Left colon (tissue), 2 donors: ENCODE data around the gene TRNT1. TPM values are rescaled to one million over a fixed set of nuclear protein-coding genes. Genes with fewer than 3 reads are reported as not detected.

ENCODE experiments used
- ATAC-seq: fragments of 200-7000 bp; cut with Tn5 transposase; one replicate; pipeline ENCODE4 v1.9.1; 2020; ENCODE audit warnings: mild to moderate bottlenecking, moderate library complexity
- DNase-seq, 2 donors: peaks; one replicate each; pipeline ENCODE4 v3.0.0-alpha.2; 2020
- intact Hi-C, 2 donors: fragments of 100-400 bp; cut with DNase I in 1 of 2; cut with micrococcal nuclease in 1 of 2; formaldehyde crosslinking; loops; one replicate each; pipeline versions ENCODE4 v1.11.2 to v1.14.0; 2022; cut with DNase I, micrococcal nuclease
- long read RNA-seq: library from polyadenylated mRNA; unstranded; transcript quantifications from one replicate; pipeline ENCODE4 v2.0.0, GENCODE V29; 2021
- total RNA-seq, 2 donors: library from RNA; stranded (reverse); fragmentation: NEBNext Ultra II Directional; extraction: Animal tissue kit (Norgen Biotek cat#: 25700); gene quantifications; one replicate each; pipeline ENCODE4 v1.2.1, GENCODE V29; 2021
- donor health status: DM: no; HTN: no; CAD: no.
- donor health status: DM: yes; HTN: yes; CAD: no.

The TRNT1 gene
- 10 to 100 TPM; 17.2 to 22.0 TPM for total RNA-seq
- long read RNA-seq, transcript TRNT1-201 (8 exons, 2,276 nt), result major isoform, 27 of 45 reads
- long read RNA-seq, partial matches to known transcripts, result 4 of 45 reads
- long read RNA-seq, other reads (novel, unspliced or antisense), result 7 of 45 reads

DNA sequence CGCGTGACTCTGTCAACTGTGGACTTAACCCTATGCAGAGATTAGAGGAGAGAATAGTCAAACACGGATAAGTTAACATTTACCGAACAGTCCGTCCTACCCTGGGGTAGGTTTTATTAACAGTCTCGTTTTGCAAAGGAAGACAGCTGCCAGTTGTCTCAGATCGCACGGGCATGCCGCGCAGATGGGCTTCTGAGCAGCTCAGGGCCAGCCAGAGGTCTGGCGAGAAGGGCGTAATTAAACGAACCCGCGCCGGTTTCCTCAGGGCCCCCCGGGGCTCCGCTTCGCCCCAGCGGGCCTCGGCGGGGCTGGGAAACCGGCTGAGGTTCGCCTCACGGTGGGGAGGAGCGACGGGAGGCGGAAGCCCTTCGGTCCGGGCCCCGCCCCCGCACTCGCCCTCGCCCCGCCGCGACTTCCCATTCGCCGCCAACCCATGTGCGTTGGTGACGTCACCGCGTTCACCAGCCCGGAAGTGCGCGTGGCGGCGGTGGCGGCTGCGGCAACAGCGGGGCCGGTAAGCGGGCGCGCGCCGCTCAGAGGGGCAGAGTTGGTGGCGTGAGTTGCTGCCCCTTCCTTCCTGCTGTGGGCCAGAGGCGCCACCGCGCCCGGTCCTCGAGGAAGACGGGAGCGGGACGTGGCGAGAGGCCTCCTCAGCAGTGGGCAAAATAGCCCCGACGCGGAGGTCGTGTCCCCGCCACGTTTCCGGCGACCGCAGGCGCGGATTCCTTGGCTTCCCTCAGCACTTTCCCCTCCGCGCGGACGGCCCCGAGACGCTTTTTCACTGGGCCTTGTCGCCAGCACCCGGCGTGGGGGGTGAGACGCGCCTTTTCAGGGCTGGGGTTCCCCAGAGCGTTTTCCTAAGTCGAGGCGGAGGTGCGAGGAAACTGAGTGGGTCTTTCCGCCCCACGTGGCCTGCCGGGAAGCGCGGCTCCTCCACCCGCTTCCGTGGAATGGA lies at the start of gene TRNT1:
TRNT1 (plus strand) TSS at position 464 of the 955 bp plus-strand sequence. CDS start 2,101 bp downstream, outside the sequence.
- intact Hi-C loops, result loop anchor here in 1 of 2 donors (10.0 kb wide), 1 partner anchor 48 kb away; the partner anchor contains the start of gene CRBN
- peak; percentile 96 to 99 for DNase-seq
- peak; percentile 99 for ATAC-seq

DNA sequence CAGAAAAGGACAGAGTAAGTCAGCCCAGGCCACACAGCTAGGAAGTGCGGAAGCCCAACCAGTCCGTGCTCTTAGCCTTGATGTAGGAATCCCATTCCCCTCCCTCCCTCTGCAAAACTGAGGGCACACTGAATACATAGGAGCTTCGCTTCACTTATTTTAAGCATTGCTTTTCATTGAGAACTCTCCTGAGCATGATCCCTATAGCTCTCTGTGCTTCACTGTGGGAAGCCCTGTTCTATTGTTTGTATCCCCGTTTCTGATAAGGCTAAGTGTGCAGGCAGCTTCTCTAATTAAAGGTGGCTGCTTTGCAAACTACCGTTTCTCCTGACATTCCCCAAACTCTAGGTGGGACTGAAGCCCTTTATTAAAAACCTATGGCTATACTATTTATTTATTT lies 46.4 kb upstream of the TRNT1 start:
- no peak for ATAC-seq

DNA sequence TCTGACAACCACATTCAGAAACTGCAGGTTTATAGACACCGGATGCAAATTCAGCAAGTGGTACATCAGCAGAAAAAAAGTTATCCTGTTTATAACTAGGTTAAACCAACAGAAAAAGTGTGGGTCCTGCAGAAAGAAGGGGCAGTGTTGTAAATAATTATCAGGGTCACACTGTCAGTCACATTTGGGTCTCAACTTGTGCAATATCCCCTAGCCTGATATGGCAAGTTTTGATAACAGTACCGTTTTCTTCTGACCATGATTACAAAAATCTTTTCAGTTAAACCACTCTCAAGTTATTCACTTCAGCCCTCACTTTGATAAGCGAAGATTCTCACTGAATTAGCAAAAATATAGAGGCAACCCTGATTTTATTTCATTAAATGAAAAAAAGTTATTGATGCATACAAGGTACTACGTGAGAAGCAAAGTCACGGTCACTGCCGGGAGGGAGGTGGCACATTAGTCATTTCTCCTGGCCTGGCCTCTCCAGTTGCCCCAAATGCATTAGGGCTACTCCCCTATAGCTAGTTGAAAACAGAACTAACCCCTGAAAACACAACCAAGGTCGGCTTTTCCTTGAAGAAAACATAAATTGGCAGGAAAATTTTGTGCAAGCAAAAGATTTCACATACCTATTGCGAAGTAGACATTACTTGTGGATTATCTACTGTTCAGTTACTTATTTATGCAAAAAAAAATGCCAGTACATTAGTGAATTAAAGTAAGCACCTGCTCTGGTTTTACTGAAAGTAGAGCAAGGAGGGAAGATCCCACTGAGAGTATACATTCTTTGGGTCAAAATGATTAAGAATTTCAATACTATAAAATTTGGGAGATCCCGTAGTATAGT lies 45.1 kb upstream of the TRNT1 start:
- intact Hi-C loops, result no loop called here
- ATAC-seq (no peak), DNase-seq (no peak)

More for the DNA sequence above, 46.4 kb upstream of the TRNT1 start:
- intact Hi-C loops, result no loop called here
- no peak for DNase-seq

DNA sequence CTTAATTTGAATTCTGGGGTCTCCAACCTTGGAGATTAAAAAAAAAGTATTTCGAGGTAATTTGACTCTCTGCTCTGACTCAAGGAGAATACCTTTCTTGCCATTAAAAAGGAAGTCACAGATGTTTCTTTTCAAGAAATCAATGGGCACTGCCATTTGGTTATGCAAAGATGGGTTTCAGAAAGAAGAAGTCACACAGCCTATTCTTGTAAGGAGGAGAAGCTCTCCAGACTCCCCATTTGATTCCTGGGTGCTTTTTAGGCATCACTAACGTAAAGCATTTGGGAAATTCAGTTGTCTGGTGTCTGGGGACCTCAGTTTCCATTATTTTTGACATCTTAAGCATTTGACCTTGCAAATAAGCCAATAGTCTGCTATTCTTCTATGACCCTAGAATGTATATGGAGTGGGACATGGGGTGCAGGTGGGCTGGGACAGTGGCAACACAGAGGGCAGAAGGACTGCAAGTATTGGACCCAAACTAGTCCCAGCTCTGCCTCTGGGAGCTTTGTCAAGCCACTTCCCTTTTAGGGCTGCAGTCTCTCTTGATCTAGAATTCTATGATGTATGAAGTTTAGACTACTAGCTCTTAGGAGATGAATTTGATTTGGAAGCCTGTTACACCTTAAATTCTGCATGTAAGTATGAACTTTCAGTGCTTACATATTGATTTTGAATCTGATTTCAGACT lies 44.4 kb upstream of the TRNT1 start:
- DNase-seq (no peak), ATAC-seq (no peak)
- intact Hi-C loops, result no loop called here

DNA sequence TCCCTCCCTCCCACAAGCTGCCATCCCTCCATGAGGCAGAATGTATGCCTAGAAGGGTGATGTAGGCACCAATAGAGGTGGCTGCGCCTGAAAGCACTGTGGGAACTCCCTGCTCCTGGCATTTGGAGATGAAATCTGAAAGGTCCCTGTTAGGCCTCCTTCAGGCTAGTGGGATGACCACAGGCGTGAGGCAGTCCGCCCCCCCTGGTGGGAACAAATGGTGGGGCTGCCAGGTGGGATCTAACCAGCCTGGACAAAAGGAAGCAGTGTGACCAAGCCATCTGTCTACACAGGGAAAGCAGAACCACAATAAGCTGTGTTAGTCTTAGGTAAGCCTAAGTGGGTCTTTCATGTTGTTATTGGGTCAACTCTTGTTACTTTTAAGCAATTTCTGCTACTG lies 41.9 kb upstream of the TRNT1 start:
- intact Hi-C loops, result no loop called here
- ATAC-seq (no peak), DNase-seq (no peak)

DNA sequence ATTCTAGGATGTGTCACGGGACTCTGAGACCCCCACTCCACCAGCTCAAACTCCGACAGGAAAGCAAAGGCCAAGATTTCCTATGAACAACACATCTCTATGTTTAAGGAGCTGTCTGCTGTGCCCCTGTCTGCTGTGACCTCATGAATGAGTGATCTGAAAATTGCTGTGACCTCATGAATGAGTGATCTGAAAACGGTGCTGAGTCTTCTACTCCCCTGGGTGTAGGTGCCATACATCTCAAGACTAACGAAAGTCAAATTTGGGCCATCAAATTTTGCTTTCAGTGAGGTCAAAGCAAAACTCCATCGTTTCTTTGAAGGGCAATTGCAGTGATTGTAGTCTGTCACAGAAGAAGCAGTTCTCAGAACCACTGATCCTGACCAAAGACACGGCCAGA lies 41.0 kb upstream of the TRNT1 start:
- intact Hi-C loops, result no loop called here
- no peak for ATAC-seq
- no peak for DNase-seq

DNA sequence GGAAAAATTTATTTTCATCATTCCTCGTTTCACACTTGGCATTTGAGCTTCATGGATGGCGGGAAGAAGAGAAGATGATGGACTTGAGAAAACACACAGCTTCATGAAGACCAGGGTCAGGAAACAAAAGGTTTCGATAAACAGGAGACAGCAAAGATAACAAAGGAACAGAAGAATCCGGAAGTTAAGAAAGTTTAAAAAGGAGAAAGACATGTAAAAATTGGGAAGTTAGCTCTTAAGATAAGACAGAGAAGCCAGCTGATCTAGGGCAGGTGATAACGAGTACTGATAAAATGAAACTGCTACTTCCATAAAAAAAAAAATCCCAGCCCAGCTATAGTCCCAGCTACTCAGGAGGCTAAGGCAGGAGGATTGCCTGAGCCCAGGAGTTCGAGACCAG lies 40.5 kb upstream of the TRNT1 start:
- ATAC-seq (no peak), DNase-seq (no peak)
- intact Hi-C loops, result no loop called here

DNA sequence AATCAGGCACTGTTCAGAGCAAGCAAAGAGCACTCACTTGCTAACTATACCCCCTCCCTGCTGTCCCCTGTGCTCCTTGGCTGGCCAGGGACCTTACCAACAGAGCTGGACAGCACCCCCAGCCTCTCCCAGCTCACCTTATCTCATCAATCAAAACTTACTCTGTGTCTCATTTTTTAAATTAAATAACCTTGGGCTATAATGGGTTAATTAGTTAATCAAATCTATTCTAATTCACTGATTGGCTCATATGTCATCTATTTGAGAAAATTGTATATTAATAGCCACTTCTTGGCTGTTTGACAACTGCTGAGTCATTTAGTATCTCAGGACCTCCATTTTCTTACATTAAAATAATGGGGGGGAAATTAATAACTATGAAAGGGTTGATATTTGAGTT lies 39.5 kb upstream of the TRNT1 start:
- intact Hi-C loops, result no loop called here
- ATAC-seq, result no peak
- DNase-seq, result no peak

DNA sequence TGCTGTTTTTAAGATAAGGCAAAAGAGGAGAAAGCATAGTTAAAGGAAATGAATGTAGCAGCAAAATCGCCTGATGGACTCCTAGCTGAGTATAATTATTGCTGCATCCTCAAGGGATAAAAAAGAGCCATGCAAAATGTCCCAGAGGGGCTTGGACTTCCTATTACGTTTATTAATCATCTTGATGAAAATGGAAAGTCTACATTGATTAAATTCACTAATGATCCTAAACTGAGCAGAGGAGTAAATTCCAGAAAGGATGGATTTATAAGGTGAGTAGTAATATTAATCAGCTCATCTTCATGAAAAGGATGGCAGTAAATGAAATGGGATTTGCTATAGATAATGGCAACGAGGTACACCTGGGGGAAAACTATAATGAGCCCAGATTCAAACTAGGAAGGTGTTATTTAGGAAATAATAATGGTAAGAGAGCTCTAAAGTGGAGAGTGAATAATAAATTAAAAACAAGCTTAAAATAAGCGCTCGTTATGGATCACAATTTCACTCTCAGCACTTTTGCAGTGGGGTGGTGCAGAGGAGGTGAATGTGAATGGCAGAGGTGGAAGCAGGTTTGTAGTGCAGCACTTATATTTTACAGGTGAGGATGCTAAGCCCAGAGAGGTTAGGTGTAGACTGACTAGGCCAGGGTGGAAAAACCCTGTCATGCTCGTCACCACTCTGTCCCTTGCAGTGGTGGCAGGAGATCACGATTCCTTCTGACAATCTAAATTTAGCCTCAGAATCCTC lies 38.8 kb upstream of the TRNT1 start:
- DNase-seq, result no peak
- intact Hi-C loops, result no loop called here
- no peak for ATAC-seq

DNA sequence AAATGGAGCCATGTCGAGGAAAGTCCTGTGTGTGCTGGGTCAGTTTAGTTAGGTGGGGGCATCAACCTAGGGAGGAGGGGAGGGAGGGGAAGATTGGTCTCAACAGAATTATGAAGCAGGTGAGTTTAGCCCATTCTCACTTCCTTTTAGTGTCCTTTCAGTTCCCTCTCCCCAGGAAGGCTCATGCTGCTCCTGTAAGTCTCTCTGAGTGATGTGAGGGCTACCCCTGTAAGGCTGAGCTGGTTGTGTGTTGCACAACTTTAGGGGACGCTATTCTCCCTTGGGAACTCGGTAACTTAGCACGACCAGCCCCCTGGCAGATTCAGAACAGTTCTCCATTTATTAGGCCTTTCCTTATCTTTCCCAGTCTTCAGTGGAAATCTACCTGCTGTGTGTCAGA lies 37.7 kb upstream of the TRNT1 start:
- ATAC-seq (no peak), DNase-seq (no peak)
- intact Hi-C loops, result no loop called here

DNA sequence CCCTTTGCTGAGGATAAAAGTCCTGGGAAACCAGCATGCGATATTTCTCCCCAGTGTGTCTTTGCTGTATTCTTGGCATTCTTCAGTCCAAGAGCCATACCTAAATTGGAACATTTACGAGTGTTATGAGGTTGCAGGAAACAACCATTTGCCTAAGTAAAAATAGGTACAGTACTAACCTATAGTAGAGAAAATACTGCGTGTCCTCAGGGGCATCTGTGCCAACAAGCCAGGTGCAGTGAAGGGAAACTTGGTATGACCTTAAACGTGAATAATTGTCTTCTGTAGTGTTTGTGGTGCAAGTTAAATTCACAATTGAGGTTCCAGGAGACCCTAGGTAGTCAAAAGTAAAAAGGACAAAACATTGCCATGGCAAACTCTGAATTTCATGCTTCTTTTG lies 28.8 kb upstream of the TRNT1 start:
- ATAC-seq, result no peak
- intact Hi-C loops, result no loop called here
- DNase-seq, result no peak

DNA sequence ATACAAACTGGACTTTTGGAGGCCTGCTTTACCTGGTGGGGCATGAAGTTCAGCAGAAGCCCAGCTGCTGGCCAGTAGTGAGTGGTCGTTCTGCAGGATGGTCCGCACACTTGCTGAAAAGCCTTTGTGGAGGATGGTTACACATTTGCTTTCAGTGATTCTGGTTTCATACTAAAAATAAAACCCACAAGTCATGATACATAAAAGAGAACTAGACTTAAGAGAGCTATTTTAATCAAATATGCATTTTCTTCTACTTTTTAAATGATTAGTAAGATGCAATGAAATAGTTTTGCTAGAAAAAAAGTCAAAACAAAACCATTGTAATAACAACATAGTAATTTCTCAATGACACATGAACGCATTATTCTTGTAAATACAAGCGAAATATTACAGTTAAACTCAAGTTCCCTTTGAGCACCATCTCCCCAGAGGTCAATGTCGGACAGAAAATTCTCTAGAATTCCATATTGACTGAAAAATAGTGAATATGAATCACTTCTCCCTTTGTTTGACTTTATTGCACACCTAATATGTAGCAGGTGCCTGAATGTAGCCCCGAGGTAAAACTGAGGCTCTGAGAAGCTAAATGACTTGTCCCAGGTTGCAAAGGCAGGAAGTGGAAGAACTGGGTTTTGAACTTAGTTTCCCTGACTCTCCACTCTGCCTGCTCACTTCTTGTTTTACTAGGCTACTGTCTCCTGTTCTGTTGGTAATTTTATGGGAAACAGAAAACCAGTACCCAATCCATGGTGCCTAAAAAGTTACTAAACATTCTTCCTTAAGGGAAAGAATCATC lies 24.9 kb upstream of the TRNT1 start:
- DNase-seq (no peak), ATAC-seq (no peak)
- intact Hi-C loops, result no loop called here

DNA sequence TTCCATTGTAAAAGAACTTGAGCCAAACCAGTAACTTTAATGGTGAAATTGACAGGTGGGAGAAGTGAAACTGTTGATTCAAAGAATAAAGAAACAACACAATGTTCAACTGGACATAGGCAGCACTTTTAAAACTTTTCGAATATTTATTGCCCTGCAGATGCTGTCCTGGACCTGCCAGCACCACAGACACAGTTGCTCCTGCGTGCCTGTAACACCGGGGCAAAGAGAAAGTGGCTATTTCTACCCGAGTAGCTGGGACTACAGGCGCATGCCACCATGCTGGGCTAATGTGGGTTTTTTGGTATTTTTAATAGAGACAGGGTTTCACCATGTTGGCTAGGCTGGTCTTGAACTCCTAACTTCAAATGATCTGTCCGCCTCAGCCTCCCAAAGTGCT lies 24.0 kb upstream of the TRNT1 start:
- intact Hi-C loops, result no loop called here
- no peak for DNase-seq
- ATAC-seq, result no peak

DNA sequence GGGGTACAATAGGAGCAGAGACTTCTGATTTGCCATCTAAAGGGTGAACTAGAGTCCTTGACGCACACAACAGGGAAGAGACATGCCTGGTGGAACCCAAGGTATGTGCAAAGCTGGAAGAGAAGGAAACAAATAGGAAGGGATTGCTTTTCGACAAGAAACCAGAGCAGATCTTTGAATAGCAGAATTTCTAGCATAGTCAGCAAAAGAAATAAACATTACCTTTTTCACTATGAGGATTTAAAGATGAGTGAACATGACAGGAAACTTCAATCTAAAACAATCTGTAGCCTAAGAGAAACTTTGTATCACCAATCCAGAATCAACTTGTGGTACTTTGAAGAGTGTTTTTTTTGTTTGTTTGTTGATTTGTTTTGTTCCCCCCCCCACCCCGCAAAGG lies 21.5 kb upstream of the TRNT1 start:
- DNase-seq, result no peak
- ATAC-seq, result no peak
- intact Hi-C loops, result no loop called here

DNA sequence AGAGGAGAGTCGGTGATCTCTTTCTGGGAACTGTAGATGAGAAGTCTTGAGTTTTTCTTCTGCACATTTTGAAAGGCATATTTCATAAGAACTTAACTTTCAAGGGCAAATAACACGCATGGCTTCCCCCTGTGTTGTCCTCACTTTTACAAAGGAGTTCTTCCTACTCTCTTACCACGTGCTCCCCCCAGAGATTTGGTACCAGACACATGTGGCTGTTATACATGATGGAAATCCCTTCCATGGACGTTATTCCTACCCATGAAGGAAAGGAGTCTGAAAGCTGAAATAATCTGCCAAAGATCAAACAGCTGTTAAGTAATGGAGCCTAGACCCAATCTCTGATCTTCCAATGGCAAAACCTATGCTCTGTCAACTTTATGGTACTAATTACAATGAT lies 20.9 kb upstream of the TRNT1 start:
- intact Hi-C loops, result no loop called here
- DNase-seq (no peak), ATAC-seq (no peak)

DNA sequence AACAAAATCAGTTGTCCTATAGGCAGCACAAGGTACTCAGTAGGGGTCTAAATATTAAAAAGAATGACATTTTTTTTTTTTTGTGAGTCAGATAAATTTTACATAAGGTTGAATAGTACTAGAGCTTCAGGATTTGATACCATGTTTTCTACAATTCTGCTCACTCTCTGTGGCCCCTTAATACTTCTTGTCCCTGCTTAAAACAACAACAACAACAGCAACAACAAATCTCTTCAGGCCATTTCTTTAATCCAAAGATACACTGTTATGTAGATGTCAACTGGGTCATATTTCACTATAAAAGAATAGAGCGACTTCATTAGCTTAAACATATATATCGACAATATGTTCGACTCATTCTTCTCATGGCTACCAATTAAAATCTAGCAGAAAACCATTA lies 19.6 kb upstream of the TRNT1 start:
- intact Hi-C loops, result no loop called here
- no peak for DNase-seq
- no peak for ATAC-seq

DNA sequence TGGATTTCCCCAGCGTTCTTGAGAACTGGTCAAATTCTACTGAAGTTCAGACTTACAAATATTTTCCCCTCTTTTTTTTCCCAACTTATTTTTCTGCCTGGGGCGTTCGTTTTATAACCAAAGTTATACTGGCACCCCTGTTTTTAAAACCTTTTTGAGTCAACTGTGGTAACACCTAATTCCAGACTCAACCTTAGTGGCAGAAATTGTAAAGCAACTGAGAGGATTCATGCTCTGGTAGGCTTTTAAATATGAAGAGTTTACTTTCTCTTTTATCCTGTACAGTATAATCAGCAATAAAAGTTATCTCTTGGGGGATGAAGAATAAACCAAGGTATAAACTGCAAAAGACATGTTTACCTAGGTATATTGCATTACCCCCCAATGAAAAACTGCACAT lies 18.9 kb upstream of the TRNT1 start:
- intact Hi-C loops, result no loop called here
- DNase-seq (no peak), ATAC-seq (no peak)
